HepG2 (cell line): ENCODE measurements around the gene MARCHF11. TPM values are rescaled to one million over a fixed set of nuclear protein-coding genes. Genes with fewer than 3 reads are reported as not detected.

ENCODE experiments used
- ATAC-seq: fragments of 200-7000 bp; cut with Tn5 transposase; 3 replicates; pipeline ENCODE4 v1.9.1; 2020; ENCODE audit warnings: mild to moderate bottlenecking, moderate library complexity
- BruUV-seq: library from RNA; stranded (reverse); fragments of 400-500 nt; replicated peaks from 2 replicates; lab custom pipeline; 2021; lab: Mats Ljungman, UMichigan
- CTCF ChIA-PET: fragments of 300-600 bp; formaldehyde crosslinking; extraction: SDS; loops from one replicate; lab custom pipeline; 2021; ENCODE audit warnings: low total read pairs, inconsistent platforms, low intra/inter-chr PET ratio; lab: Yijun Ruan, JAX
- POLR2A ChIA-PET: fragments of 350-600 bp; sonication (Branson Sonifier 250); formaldehyde crosslinking; loops from one replicate; lab custom pipeline; 2020; ENCODE audit warnings: antibody characterized with exemption, inconsistent platforms; lab: Yijun Ruan, JAX
- DNase-seq: peaks from one replicate; pipeline ENCODE4 v3.0.0-alpha.2; 2015; ENCODE audit warnings: low spot score
- FAIRE-seq: peaks from 3 replicates; lab custom pipeline; 2011; peaks lifted over from hg19 to GRCh38; lab: Jason Lieb, UNC
- H2AFZ ChIP-seq: one replicate; pipeline ENCODE4 v1.6.1; 2011; ENCODE audit warnings: low read length, inconsistent platforms
- H3K27ac ChIP-seq: fragments of 300-600 bp; 3 replicates; pipeline ENCODE4 v1.8.0; 2011; ENCODE audit warnings: mixed run types, mild to moderate bottlenecking, mixed read lengths, low read length, inconsistent platforms; ENCODE audit not compliant: insufficient read depth; ENCODE audit errors: extremely low read length
- H3K27me3 ChIP-seq, 2 experiments: fragments of 200-600 bp in 1 of 2; 2 replicates in 1 of 2; 3 replicates in 1 of 2; pipeline versions ENCODE4 v1.6.0 to v1.8.0; 2011; ENCODE audit warnings: low read length in 2 of 2, mild to moderate bottlenecking in 2 of 2, moderate library complexity in 2 of 2, inconsistent platforms in 1 of 2; ENCODE audit not compliant: insufficient read depth in 2 of 2, control insufficient read depth in 1 of 2
- H3K36me3 ChIP-seq, 2 experiments: fragments of 200-600 bp in 1 of 2; replicated peaks in 1 of 2; 2 replicates in 1 of 2; 3 replicates in 1 of 2; pipeline versions ENCODE4 v1.5.1 to v1.8.0; 2011; ENCODE audit warnings: low read length in 2 of 2, inconsistent platforms in 1 of 2; ENCODE audit not compliant: insufficient read depth in 2 of 2, control insufficient read depth in 1 of 2
- H3K4me1 ChIP-seq: 2 replicates; pipeline ENCODE4 v1.5.1; 2012; ENCODE audit warnings: low read length, inconsistent platforms; ENCODE audit not compliant: insufficient read depth
- H3K4me2 ChIP-seq: 2 replicates; pipeline ENCODE4 v1.6.0; 2011; ENCODE audit warnings: low read depth, low read length, inconsistent platforms
- H3K4me3 ChIP-seq, 3 experiments: fragments of 200-600 bp in 1 of 3; sonication (generic), shearing (Covaris generic) in 1 of 3; replicated peaks in 1 of 3; 2 replicates each; pipeline ENCODE4 v1.5.1; 2011 to 2016; ENCODE audit warnings: low read length in 3 of 3, inconsistent platforms in 2 of 3, low read depth in 2 of 3, mild to moderate bottlenecking in 2 of 3, control low read depth in 1 of 3, mixed read lengths in 1 of 3; ENCODE audit not compliant: insufficient read depth in 1 of 3
- H3K79me2 ChIP-seq: one replicate; pipeline ENCODE4 v1.6.1; 2011; ENCODE audit warnings: low read length, inconsistent platforms; ENCODE audit not compliant: insufficient read depth
- H3K9ac ChIP-seq: 2 replicates; pipeline ENCODE4 v1.6.0; 2011; ENCODE audit warnings: mild to moderate bottlenecking, low read depth, low read length, inconsistent platforms; ENCODE audit not compliant: insufficient read depth
- H3K9me3 ChIP-seq: 2 replicates; pipeline ENCODE4 v1.5.1; 2012; ENCODE audit warnings: mild to moderate bottlenecking, low read length
- H4K20me1 ChIP-seq: 2 replicates; pipeline ENCODE4 v1.6.0; 2011; ENCODE audit warnings: inconsistent platforms, mild to moderate bottlenecking, low read length, moderate library complexity; ENCODE audit not compliant: insufficient read depth
- BATF2 ChIP-seq: sonication (generic); formaldehyde crosslinking; IDR thresholded peaks from 2 replicates; pipeline ENCODE4 v1.8.0; 2022; ENCODE audit warnings: mild to moderate bottlenecking, missing genetic modification reagents, moderate library complexity
- FOXC1 ChIP-seq: sonication (generic); formaldehyde crosslinking; IDR thresholded peaks from 2 replicates; pipeline ENCODE4 v1.8.0; 2022; ENCODE audit warnings: mild to moderate bottlenecking, missing genetic modification reagents, borderline replicate concordance
- HMGA1 ChIP-seq: sonication (generic); formaldehyde crosslinking; conservative IDR thresholded peaks from 2 replicates; pipeline ENCODE4 v1.4.0; 2020; ENCODE audit warnings: missing genetic modification reagents
- KMT2A ChIP-seq: sonication (generic); formaldehyde crosslinking; IDR thresholded peaks from 2 replicates; pipeline ENCODE4 v1.4.0; 2020; ENCODE audit warnings: missing genetic modification reagents
- LRRFIP1 ChIP-seq: sonication (generic); formaldehyde crosslinking; conservative IDR thresholded peaks from 2 replicates; pipeline ENCODE4 v1.4.0; 2020; ENCODE audit warnings: missing genetic modification reagents
- PLSCR1 ChIP-seq: sonication (generic); formaldehyde crosslinking; IDR thresholded peaks from 2 replicates; pipeline ENCODE4 v1.5.0; 2020; ENCODE audit warnings: missing genetic modification reagents, mild to moderate bottlenecking, borderline replicate concordance
- SALL2 ChIP-seq: sonication (generic); formaldehyde crosslinking; IDR thresholded peaks from 2 replicates; pipeline ENCODE4 v1.8.1; 2023; ENCODE audit warnings: mild to moderate bottlenecking, missing genetic modification reagents, inconsistent platforms
- TOE1 ChIP-seq: sonication (generic); formaldehyde crosslinking; IDR thresholded peaks from 2 replicates; pipeline ENCODE4 v1.4.0; 2020; ENCODE audit warnings: mild to moderate bottlenecking, missing genetic modification reagents
- ZNF572 ChIP-seq: sonication (generic); formaldehyde crosslinking; IDR thresholded peaks from 2 replicates; pipeline ENCODE4 v1.5.1; 2020; ENCODE audit warnings: mild to moderate bottlenecking, missing genetic modification reagents
- ZNF749 ChIP-seq: sonication (generic); formaldehyde crosslinking; IDR thresholded peaks from 2 replicates; pipeline ENCODE4 v1.8.0; 2022; ENCODE audit warnings: mild to moderate bottlenecking, missing genetic modification reagents, moderate library complexity, borderline replicate concordance
- WGBS: methylation state at CpG from one replicate; pipeline ENCODE4 v1.1.6; 2017; ENCODE audit warnings: low lambda C conversion rate; 5-methylcytosine and 5-hydroxymethylcytosine counted together
- in situ Hi-C: cut with HindIII; loops from 2 replicates; pipeline ENCODE4 v1.10.0; 2017; ENCODE audit warnings: low pct_unique_long_range_greater_than_20kb; ENCODE audit not compliant: extremely low pct_ligation_motif_present
- intact Hi-C: fragments of 100-400 bp; cut with micrococcal nuclease; formaldehyde crosslinking; loops from one replicate; pipeline ENCODE4 v1.10.0; 2022; ENCODE audit not compliant: unreplicated experiment
- polyA plus RNA-seq, 8 experiments: library from polyadenylated mRNA; depleted of rRNA in 3 of 8; stranded (reverse) in 7 of 8; unstranded in 1 of 8; fragments of >200 nt; fragmentation: Illumina TruSeq in 4 of 8; extraction: Trizol in 4 of 8; gene quantifications; 2 replicates each; pipeline versions ENCODE4 v1.2.1 to v1.2.3, GENCODE V29; 2011 to 2016; ENCODE audit warnings: low read depth in 4 of 8, missing spikeins in 1 of 8, mixed read lengths in 1 of 8; ENCODE audit not compliant: insufficient read depth in 1 of 8
- total RNA-seq, 5 experiments: library from RNA; depleted of rRNA; stranded (reverse); fragments of >200 nt; fragmentation: Illumina TruSeq; extraction: Trizol; gene quantifications; 2 replicates each; pipeline ENCODE4 v1.2.3, GENCODE V29; 2016; ENCODE audit warnings: low read depth in 1 of 5

MARCHF11 gene
- total and polyA plus RNA-seq, 2 of the 13 experiments (the other 11 are each of a cell fraction or from before 2014, with no cell fraction given) = not detected

GRCh38 chr5:16028708-16029107 lies 150.9 kb downstream of the MARCHF11 start:
- H3K4me3 ChIP-seq = no peak overlapping the region
- CTCF ChIA-PET = no interaction called here
- no peak overlapping the region for H2AFZ ChIP-seq
- DNase-seq (no peak), ATAC-seq (no peak), FAIRE-seq (no peak)
- intact Hi-C loops = no loop called here
- no peaks in the 10 kb centered on the region for H4K20me1 ChIP-seq
- POLR2A ChIA-PET = no interaction called here
- in situ Hi-C loops = no loop called here
- peaks cover 26% of the 10 kb centered on the region for H3K9me3 ChIP-seq
- H3K4me1 ChIP-seq = no peaks in the 10 kb centered on the region
- WGBS = 1% methylated on average over 3 of the region's 3 CpGs
- H3K27me3 ChIP-seq = no peaks in the 10 kb centered on the region; a peak in 1 of 5 replicates
- no peaks in the 10 kb centered on the region for H3K36me3 ChIP-seq
- no TSS peak for BruUV-seq
- no peak for TF ChIP-seq LRRFIP1 (CRISPR knock-in tag)
- no peak for TF ChIP-seq PLSCR1 (CRISPR knock-in tag)
- no peak for TF ChIP-seq KMT2A (CRISPR knock-in tag)
- no peak for TF ChIP-seq SALL2
- TF ChIP-seq FOXC1 = no peak
- no peak for TF ChIP-seq HMGA1 (CRISPR knock-in tag)
- no peak for TF ChIP-seq BATF2 (CRISPR knock-in tag)
- no peak for TF ChIP-seq ZNF572 (CRISPR knock-in tag)
- TF ChIP-seq ZNF749 (CRISPR knock-in tag) = no peak
- TF ChIP-seq TOE1 (CRISPR knock-in tag) = no peak
- H3K9ac ChIP-seq = no peak overlapping the region
- no peaks in the 10 kb centered on the region for H3K79me2 ChIP-seq
- H3K27ac ChIP-seq = no peak overlapping the region
- H3K4me2 ChIP-seq = no peak overlapping the region
